Spleen (tissue), 7 donors: ENCODE data around the gene STPG1.

Source experiments
- POLR2A ChIP-seq, 3 donors: fragments of 450-650 bp; IDR thresholded peaks; one replicate each; pipeline ENCODE4 v1.5.1; 2017; ENCODE audit warnings: antibody characterized with exemption in 3 of 3, mild to moderate bottlenecking in 1 of 3
- TF ChIP-seq, protein P1 (sequence below), 11 experiments: fragments of 200-600 bp in 7 of 11; fragments of 450-650 bp in 4 of 11; sonication (generic) in 4 of 11; IDR thresholded peaks in 8 of 11; conservative IDR thresholded peaks in 3 of 11; 1 replicate in 7 of 11; 2 replicates in 4 of 11; pipeline versions ENCODE4 v1.4.0 to v1.8.0; 2016 to 2021; ENCODE audit warnings: antibody characterized with exemption in 11 of 11, inconsistent platforms in 4 of 11, mild to moderate bottlenecking in 1 of 11
- donor health status: DM: no; HTN: no; CAD: no; lungs with moderate emphysema.
- donor health status: DM: no; HTN: no; CAD: no.
- donor health status: DM: no; HTN: no; CAD: no.

DNA sequence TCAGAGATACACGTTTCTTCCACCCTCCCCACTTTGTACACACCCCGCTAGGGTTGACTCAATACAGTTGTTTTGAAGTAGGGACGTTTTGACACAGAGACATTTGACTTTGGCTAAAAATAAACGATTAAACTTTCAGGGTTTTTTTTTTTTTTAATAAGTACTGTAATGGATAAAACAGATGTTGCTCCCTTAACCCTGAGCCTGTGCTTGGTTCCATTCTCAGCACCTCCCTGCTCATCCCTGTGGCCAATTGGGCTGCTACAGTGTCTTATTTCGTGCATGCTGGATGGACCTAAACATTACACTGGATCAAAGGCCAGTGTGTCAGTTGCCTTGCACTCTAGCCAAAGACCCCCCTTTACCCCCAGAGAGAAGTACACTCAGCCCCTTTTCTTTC lies 77.5 kb downstream of the STPG1 start:
- TF ChIP-seq, protein P1, sequence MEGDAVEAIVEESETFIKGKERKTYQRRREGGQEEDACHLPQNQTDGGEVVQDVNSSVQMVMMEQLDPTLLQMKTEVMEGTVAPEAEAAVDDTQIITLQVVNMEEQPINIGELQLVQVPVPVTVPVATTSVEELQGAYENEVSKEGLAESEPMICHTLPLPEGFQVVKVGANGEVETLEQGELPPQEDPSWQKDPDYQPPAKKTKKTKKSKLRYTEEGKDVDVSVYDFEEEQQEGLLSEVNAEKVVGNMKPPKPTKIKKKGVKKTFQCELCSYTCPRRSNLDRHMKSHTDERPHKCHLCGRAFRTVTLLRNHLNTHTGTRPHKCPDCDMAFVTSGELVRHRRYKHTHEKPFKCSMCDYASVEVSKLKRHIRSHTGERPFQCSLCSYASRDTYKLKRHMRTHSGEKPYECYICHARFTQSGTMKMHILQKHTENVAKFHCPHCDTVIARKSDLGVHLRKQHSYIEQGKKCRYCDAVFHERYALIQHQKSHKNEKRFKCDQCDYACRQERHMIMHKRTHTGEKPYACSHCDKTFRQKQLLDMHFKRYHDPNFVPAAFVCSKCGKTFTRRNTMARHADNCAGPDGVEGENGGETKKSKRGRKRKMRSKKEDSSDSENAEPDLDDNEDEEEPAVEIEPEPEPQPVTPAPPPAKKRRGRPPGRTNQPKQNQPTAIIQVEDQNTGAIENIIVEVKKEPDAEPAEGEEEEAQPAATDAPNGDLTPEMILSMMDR (IDR thresholded peaks at IDR 0.05 in 8 of 11, conservative IDR thresholded peaks at IDR 0.05 in 3 of 11): no peak
- TF ChIP-seq POLR2A (IDR thresholded peaks at IDR 0.05): no peak
